K562 (cell line): ENCODE results near the gene CTRB2.

Experiments used
- ETS2 ChIP-seq: IDR thresholded peaks from 2 replicates; pipeline ENCODE4 v1.6.1; 2016; ENCODE audit warnings: borderline replicate concordance, missing genetic modification characterization, mild to moderate bottlenecking, moderate library complexity, missing compliant biosample characterization; ENCODE audit not compliant: poor library complexity, severe bottlenecking
- MED1 ChIP-seq: sonication (generic); formaldehyde crosslinking; IDR thresholded peaks from 2 replicates; pipeline ENCODE4 v1.8.1; 2023; ENCODE audit warnings: missing genetic modification reagents, borderline replicate concordance
- POLR2AphosphoS5 ChIP-seq: IDR thresholded peaks from 2 replicates; pipeline ENCODE4 v1.6.1; 2011; ENCODE audit warnings: mild to moderate bottlenecking, low read depth, low read length, moderate library complexity; ENCODE audit not compliant: control insufficient read depth, insufficient read depth
- ZNF24 ChIP-seq: fragments of 450-650 bp; IDR thresholded peaks from 2 replicates; pipeline ENCODE4 v1.6.1; 2016

GRCh38 chr16:75228143-75228976 is 21.4 kb upstream of the CTRB2 start:
- TF ChIP-seq POLR2AphosphoS5 (no peak), ETS2 (tag) (no peak), ZNF24 (no peak), MED1 (CRISPR knock-in tag) (no peak)
